Coronary artery (tissue), 2 donors: ENCODE data around the gene PDE6D.

Experiments
- DNase-seq: peaks from one replicate; pipeline ENCODE4 v3.0.0-alpha.2; 2017; ENCODE audit warnings: low spot score
- H3K27ac ChIP-seq, 2 donors: fragments of 200-600 bp; sonication (generic); one replicate each; pipeline ENCODE4 v1.5.1; 2016 to 2019
- H3K4me3 ChIP-seq: fragments of 200-600 bp; sonication (generic); 2 replicates; pipeline ENCODE4 v1.5.1; 2016; ENCODE audit warnings: mild to moderate bottlenecking, moderate library complexity
- TF ChIP-seq, protein P1 (sequence below): fragments of 200-600 bp; sonication (generic); IDR thresholded peaks from one replicate; pipeline ENCODE4 v1.5.1; 2019; ENCODE audit warnings: antibody characterized with exemption

The PDE6D gene

DNA sequence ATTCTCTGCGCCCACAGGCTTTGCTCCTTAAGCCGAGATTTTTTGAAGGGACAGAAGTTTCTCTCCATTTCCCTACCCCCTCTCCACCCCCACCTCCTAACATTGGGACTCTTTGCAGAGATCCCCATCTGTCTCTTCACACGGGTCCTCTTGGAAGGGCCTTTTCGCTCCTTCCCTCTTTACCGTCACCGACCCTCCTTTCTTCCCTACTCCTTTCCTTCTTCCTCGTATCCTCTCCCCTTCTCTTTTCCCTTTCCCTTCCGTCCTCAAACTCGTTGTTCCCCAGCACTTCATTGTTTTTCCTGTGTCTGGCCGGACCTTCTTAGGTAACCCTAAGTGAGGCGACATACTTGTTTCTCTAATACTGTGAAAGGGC is 5.8 kb upstream of the PDE6D start:
- TF ChIP-seq, protein P1, sequence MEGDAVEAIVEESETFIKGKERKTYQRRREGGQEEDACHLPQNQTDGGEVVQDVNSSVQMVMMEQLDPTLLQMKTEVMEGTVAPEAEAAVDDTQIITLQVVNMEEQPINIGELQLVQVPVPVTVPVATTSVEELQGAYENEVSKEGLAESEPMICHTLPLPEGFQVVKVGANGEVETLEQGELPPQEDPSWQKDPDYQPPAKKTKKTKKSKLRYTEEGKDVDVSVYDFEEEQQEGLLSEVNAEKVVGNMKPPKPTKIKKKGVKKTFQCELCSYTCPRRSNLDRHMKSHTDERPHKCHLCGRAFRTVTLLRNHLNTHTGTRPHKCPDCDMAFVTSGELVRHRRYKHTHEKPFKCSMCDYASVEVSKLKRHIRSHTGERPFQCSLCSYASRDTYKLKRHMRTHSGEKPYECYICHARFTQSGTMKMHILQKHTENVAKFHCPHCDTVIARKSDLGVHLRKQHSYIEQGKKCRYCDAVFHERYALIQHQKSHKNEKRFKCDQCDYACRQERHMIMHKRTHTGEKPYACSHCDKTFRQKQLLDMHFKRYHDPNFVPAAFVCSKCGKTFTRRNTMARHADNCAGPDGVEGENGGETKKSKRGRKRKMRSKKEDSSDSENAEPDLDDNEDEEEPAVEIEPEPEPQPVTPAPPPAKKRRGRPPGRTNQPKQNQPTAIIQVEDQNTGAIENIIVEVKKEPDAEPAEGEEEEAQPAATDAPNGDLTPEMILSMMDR = no peak
- H3K4me3 ChIP-seq = peak overlapping the region; percentile 96
- H3K27ac ChIP-seq = peak overlapping the region in 1 of 2 donors; percentile 79
- DNase-seq = no peak

DNA sequence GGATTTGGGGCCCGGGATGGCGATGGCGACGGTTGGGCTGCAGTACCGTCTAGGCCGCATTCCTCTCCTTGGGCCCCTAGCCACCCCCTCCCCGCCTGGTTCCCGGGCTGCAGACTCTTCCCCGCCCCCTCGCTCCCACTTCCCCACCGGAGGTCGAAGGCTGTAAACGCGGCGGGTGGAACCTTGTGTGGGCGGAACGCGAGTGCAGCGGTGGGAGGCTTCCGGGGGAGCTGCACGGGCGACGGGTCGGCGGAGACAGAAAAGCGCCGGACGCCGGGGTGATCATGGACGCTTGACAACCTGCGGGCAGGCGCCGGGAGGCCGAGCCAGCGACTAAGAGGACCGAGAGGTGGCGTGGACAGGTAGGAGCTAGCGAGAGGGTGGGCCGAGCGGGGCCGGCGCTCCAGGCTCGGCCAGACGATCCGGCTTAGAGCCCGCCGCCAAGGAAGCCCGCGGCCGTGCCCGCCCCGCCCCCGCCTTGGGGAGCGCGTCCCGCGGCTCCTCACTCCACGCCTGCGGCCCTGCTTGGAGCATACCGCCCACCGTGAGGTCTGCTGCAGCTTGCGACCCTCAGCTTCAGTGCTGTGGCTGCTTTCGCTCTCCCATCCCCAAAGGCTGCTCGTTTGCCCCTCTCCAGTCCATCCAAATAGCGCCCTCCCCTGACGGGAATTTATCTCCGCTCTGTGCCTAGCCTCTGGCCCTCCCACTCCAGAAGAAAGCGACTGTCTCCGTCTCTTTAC is 5.3 kb upstream of the PDE6D start, which contains the start of gene COPS7B:
TSS of gene COPS7B (plus strand) at position 269 of the 740 bp plus-strand sequence. CDS start 2,126 bp downstream, outside the sequence.
- peak; percentile 82 for DNase-seq
- TF ChIP-seq, protein P1 = no peak
- peak within 1 kb of the TSS; percentile 96 for H3K4me3 ChIP-seq
- peak within 1 kb of the TSS; percentile 49 to 79 for H3K27ac ChIP-seq

DNA sequence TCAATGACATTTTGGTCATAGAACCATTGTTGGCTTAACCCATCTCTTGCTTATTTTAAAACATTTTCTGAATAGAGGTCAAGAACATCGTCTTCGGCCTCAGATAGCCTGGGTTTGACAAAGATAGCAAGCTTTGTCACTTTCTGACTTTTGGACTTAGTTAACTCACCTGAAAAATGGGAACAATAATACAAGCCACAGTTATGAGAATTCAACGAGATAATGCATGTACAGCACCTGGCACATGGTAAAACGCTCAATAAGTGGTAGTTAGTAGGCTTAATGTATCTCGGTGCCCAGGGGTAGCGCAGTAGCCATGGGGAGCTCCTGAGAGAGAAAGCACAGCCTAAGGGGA is 4.7 kb upstream of the PDE6D start:
- Histone ChIP-seq H3K27ac (peak overlapping the region; percentile 49 to 79), H3K4me3 (peak overlapping the region; percentile 96)
- no peak for DNase-seq
- TF ChIP-seq, protein P1 = no peak

DNA sequence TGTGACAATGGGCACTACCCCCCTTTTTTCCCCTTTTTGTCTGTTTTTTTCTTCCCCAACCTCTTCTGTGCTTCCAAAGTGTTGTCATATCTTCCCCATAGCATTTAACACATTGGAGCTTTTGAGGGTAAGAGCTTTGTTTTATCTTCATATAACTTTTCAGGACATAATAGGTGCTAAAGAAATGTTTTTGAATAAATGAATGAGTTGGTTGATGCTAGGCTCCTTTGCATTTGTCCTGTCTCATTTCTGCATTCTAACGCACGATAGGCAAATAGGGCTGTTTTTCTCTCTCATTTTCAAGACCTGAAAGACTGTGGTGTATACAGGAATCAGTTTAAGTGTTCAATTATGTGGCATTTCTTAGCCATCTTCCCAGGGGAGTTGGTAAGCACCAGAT is 4.3 kb upstream of the PDE6D start:
- TF ChIP-seq, protein P1 = no peak
- no peak for DNase-seq
- Histone ChIP-seq H3K4me3 (peak overlapping the region; percentile 96), H3K27ac (peak overlapping the region in 1 of 2 donors; percentile 49)

DNA sequence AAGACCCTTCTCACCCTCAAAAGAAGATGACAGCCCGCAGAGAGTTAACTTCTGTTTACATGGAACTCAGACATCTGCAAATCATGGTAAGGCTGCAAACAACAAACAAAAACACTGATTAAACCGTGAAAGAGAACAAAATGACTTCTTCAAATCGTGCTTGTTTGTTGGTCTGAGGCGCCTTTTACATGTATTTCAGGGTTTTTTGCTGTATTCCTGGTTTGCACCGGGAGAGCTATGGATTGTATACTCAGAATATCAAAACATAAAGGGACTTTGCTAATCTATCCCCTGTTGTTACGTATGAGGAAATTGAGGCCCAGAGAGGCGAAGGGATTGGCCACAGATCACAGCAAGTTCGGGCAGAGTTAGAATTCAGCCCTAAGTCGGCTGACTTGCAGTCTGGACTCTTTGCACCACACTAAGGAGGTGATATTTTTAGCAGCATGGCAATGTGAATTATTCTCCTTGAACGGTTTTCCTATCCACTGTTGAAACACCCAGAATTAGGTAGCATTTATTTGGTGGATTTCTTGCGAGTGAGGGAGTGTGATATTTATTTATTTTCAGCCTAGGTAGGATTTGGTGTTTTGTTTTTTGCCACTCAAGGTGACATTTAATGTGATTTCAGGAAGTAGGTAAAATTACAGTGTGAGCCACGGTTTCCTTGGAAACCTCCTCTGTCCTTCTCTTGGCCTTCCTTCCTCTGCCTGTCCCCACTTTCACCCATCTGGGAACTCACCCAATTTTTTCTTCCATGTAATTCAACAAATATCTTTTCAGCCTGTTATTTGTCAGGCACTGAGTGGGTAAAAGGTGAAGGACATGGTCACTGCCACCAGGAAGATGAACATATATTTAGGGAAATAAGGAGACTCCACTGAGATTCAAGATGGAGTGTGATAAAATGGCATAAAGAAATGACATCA is 980 bp upstream of the PDE6D start:
- Histone ChIP-seq H3K27ac (peak overlapping the region; percentile 82 to 85), H3K4me3 (peak overlapping the region; percentile 86)
- TF ChIP-seq, protein P1 = no peak
- DNase-seq = no peak

DNA sequence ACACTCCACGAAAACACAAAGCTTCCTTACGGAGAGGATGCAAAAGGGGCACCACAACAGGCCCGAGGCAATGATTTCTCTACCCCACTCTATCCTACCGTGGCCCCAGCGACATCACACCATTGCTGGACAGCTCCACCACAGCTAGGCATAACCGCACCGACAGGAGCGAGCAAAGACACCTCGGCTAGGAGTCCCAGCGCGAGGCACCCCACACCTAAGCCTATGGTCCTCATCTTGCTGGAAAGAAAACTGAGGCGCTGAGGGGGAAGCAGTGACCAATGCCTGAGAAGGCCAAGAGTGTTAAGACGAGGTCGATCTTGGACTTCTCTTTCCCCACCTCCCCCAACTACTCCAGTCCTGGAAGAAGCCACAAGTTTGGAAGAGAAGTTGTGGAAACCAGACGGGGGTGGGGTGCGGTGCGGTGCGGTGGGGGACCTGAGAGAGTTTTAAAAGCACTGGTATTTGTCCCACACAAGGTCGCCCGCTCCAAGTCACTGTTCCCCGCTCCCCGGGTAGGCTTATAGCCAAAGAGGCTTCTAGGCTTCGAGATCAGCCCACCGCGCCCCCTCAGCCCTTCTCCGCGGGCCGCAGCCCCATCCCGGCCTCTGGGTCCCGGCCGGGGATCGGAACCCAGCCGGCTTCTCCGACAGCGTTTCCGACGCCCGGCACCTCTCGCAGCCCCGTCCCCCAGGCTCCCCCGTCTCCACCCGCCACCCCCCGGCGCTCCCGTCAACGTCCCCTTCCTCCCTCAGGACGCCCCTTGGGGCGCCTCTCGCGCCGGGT is 766 bp downstream of the PDE6D start:
- Histone ChIP-seq H3K4me3 (peak overlapping the region; percentile 86), H3K27ac (peak overlapping the region; percentile 82 to 85)
- DNase-seq = peak; percentile 73
- TF ChIP-seq, protein P1 = no peak
